Skeletal muscle tissue (tissue), 4 donors: ENCODE results near the gene ACSM2A. TPM values are rescaled to one million over a fixed set of nuclear protein-coding genes. Genes with fewer than 3 reads are reported as not detected.
"Not testable (repeated sequence)": the region's sequence is repeated elsewhere in the genome, so short reads cannot be mapped to it uniquely, and the experiment has no call there.

Experiments
- H3K27ac ChIP-seq: one replicate; pipeline ENCODE4 v1.7.0; 2013; ENCODE audit warnings: mild to moderate bottlenecking, low read depth, low read length, inconsistent platforms
- H3K27me3 ChIP-seq, 3 donors: one replicate each; pipeline ENCODE4 v1.7.0; 2013; ENCODE audit warnings: low read length in 3 of 3; ENCODE audit not compliant: control insufficient read depth in 3 of 3, insufficient read depth in 3 of 3
- H3K36me3 ChIP-seq, 3 donors: one replicate each; pipeline ENCODE4 v1.7.0; 2013; ENCODE audit warnings: low read length in 3 of 3; ENCODE audit not compliant: control insufficient read depth in 3 of 3, insufficient read depth in 3 of 3
- H3K4me1 ChIP-seq, 3 donors: one replicate each; pipeline ENCODE4 v1.7.0; 2013; ENCODE audit warnings: low read length in 3 of 3, mild to moderate bottlenecking in 3 of 3; ENCODE audit not compliant: control insufficient read depth in 3 of 3, insufficient read depth in 3 of 3
- H3K4me3 ChIP-seq, 3 donors: one replicate each; pipeline ENCODE4 v1.7.0; 2013; ENCODE audit warnings: low read length in 3 of 3
- H3K9ac ChIP-seq, 3 donors: one replicate each; pipeline ENCODE4 v1.7.0; 2013; ENCODE audit warnings: low read length in 3 of 3, mild to moderate bottlenecking in 3 of 3, moderate library complexity in 2 of 3, low read depth in 1 of 3
- H3K9me3 ChIP-seq, 3 donors: one replicate each; pipeline ENCODE4 v1.7.0; 2013; ENCODE audit warnings: low read length in 3 of 3; ENCODE audit not compliant: control insufficient read depth in 3 of 3
- total RNA-seq: library from RNA; depleted of rRNA; stranded (reverse); fragments of >200 nt; gene quantifications from one replicate; pipeline ENCODE4 v1.2.3, GENCODE V29; 2014
- donor health status: Osteomylitis.

The ACSM2A gene
- total RNA-seq, 1 donor from 2014 or later: not detected

- not testable (repeated sequence) for H3K36me3 ChIP-seq, H3K4me3 ChIP-seq, H3K27ac ChIP-seq, H3K27me3 ChIP-seq, H3K9me3 ChIP-seq, H3K4me1 ChIP-seq, H3K9ac ChIP-seq
Measured at GRCh38 chr16:20532284-20532792, 81.0 kb downstream of the ACSM2A start.

DNA sequence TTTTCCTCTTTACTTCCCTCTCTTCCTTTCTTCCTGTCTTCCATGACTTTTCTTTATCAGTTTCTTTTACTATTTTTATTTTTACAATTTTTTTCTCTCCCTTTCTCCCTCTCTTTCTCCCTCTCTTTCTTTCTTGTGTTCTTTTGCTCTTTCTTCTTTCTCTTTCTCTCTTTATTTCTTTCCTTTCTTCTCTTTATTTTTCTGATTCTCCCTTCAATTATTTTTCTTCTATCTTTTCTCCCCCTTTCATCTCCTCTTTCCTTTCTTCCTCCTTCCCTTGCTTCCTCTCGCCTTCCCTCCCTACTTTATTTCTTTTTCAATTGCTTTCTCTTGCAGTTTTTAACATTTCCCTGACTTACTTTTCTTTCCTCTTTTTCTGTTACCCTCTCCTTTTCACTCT, 85.3 kb downstream of the ACSM2A start:
- H3K27me3 ChIP-seq, H3K9ac ChIP-seq, H3K4me1 ChIP-seq, H3K9me3 ChIP-seq, H3K36me3 ChIP-seq, H3K4me3 ChIP-seq, H3K27ac ChIP-seq: not testable (repeated sequence)

Other genes with a start within 250 kb of the ACSM2A start
- gene GP2, start 124.0 kb upstream of the ACSM2A start, total RNA-seq: not detected
- gene UMOD, start 98.8 kb upstream of the ACSM2A start, total RNA-seq: not detected
- not detected for gene PDILT, start 46.8 kb upstream of the ACSM2A start, total RNA-seq
- gene ACSM5, start 42.0 kb upstream of the ACSM2A start, total RNA-seq: 0.52 TPM
- gene ACSM2B, start 124.8 kb downstream of the ACSM2A start, total RNA-seq: 0.52 TPM
- gene ACSM1, start 246.2 kb downstream of the ACSM2A start, total RNA-seq: not detected